ENCODE data around the gene RPTOR.

DNA sequence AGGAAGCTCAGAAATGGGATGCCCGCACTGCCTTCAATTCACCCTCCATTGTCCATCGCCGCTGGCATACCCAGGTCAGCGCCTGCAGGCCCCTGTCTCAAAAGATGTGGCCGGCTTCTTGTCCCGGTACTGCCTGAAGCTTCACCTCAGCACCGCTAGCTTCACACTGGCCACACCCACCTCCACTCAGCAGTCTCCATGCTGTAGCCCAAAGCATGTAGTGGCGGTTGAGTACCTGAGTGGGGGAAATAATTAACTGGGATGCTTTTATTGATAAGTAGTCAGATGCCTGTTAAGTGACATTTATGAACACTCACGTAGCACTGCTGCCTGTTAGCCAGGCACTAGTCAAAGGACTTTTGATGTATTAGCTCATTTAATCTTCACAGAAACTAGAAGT is 143.2 kb downstream of the RPTOR start:
- TF ChIP-seq CTCF (IDR thresholded peaks at IDR 0.05) (no peak), POLR2A (IDR thresholded peaks at IDR 0.05) (no peak), POLR2AphosphoS5 (IDR thresholded peaks at IDR 0.05) (no peak)
